GM19395 (cell line): Measurements from ENCODE around the gene HELZ2.
"Not testable (repeated sequence)": the region's sequence is repeated elsewhere in the genome, so short reads cannot be mapped to it uniquely, and the experiment has no call there.

Experiments
- ATAC-seq: cut with Tn5 transposase; IDR thresholded peaks from one replicate; pipeline ENCODE4 v1.9.1; 2021; ENCODE audit warnings: mild to moderate bottlenecking, moderate library complexity; ENCODE audit not compliant: unreplicated experiment

Gene HELZ2, protein sequence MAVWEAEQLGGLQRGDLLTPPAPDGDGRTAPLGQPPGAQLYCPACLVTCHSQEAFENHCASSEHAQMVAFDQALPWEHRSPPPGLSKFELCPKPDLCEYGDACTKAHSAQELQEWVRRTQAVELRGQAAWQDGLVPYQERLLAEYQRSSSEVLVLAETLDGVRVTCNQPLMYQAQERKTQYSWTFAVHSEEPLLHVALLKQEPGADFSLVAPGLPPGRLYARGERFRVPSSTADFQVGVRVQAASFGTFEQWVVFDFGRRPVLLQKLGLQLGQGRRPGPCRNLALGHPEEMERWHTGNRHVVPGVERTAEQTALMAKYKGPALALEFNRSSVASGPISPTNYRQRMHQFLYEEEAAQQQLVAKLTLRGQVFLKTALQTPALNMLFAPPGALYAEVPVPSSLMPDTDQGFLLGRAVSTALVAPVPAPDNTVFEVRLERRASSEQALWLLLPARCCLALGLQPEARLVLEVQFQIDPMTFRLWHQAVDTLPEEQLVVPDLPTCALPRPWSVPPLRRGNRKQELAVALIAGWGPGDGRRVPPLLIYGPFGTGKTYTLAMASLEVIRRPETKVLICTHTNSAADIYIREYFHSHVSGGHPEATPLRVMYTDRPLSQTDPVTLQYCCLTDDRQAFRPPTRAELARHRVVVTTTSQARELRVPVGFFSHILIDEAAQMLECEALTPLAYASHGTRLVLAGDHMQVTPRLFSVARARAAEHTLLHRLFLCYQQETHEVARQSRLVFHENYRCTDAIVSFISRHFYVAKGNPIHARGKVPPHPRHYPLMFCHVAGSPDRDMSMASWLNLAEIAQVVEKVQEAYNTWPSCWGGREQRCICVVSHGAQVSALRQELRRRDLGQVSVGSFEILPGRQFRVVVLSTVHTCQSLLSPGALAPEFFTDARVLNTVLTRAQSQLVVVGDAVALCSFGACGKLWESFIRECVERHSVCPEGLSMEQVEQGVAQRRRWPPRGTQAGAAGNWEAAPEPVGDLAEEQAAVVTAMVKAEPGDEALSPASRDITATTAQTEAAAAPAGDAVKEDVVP (N-terminal part only)

GRCh38 chr20:63574156-63574828 is at the start of gene HELZ2:
Gene HELZ2 (minus strand): TSS chr20:63574239. CDS start chr20:63572385, 1,854 bp downstream.
- ATAC-seq: peak; percentile 43

- no peak for ATAC-seq
Observed at GRCh38 chr20:63622732-63623131, 48.7 kb upstream of the HELZ2 start.

- no peak for ATAC-seq
Observed at GRCh38 chr20:63622096-63622495, 48.1 kb upstream of the HELZ2 start.

DNA sequence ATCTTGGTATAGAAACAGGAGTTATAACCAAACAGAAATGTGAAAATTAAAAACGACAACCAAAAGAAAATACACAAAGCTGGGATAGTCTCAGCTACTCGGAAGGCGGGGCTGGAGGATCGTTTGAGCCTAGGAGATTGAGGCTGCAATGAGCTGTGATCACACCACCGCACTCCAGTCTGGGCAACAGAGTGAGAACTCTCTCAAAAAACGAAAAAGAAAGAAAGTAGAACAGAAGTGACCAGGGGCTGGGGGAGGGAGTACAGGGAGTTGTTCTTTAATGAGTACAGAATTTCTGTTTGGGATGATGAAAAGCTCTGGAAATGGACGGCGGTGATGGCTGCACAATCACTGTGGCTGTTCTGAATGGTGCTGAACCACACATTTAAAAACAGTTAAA is 47.0 kb upstream of the HELZ2 start:
- ATAC-seq: no peak

DNA sequence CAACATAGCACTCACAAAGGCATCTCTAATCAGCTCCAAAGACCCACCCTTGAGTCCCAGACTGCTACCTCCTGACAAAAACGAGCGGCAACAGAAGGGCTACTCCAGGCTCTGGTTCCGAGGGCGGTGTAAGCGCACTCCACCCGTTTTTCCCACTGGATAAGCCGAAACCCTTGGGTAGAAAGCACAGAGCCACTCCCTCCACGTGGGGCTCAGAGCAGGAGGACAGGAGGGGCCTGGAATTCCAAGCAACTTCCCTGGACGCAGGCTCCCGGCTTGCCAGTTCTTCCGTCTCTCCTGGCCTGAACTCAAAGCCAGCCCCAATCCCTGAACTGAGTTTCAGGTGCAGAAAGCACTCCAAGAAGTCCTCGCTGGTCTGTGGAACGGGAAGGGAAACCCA is 45.5 kb upstream of the HELZ2 start:
- no peak for ATAC-seq

DNA sequence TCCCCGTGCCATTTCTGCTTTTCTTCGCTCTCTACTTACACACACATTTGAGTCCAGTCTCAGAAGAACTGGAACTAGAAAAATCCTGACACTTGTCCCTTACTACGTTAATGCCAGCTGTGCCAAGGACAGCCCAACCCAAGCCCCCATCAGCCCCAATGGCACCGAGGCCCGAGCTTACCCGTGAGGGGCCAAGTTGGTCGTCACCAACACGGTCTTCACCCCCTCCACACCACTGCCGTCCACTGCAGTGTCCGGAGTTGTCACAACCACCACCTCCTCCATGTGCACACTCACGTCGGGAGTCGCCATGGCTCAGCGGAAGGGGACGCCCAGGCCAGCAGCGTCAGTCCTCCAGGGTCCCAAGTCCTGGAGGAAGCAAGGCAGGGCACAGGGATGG is 45.0 kb upstream of the HELZ2 start:
- ATAC-seq: no peak

GRCh38 chr20:63618291-63618980 is 44.4 kb upstream of the HELZ2 start:
- ATAC-seq: no peak

DNA sequence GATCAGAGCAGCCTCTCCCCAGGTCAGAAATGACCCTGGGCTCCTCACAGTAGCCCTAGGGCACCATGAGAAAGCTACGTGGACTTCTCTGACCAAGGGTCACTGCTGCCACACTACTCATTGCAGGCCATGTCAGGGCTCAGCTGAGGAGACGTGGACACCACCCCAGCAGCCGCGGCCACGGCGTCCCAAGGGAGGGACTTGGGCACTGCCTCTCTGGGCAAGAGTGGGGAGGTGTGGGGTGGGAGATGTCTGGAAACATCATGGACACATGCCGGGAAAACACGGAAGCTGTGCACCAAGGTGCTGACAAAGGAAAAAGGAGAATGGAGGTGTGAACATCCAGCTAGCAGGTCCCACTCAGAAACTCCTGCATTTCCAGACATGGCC is 43.8 kb upstream of the HELZ2 start:
- ATAC-seq: no peak

DNA sequence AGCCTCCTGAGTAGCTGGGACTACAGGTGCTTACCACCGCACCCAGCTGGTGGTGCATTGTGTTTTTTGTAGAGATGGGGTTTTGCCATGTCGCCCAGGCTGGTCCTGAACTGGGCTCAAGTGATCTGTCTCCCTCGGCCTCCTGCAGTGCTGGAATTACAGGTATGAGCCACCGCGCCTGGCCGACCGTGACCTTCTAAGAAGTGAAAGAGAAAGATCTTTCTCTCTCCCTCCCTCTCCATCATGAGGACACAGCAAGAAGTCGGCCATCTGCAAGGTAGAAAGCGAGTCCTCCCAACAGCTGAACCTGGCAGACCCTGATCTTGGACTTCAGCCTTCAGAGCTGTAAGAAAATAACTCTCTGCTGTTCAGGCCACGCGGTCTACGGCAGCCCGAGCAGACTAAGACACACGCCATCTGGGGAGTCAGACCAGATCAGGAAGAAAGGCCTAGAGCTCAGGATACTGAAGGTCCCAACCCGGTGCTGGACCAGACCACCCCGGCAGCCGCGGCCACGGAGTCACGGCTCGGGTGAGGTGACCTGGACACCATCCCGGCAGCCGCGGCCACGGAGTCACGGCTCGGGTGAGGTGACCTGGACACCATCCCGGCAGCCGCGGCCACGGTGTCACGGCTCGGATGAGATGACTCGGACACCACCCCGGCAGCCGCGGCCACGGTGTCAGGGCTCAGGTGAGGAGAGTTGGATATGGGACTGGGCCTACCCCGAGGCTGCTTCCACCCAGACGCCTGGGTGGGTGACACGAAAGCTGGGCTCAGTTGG is 43.2 kb upstream of the HELZ2 start:
- ATAC-seq: no peak

DNA sequence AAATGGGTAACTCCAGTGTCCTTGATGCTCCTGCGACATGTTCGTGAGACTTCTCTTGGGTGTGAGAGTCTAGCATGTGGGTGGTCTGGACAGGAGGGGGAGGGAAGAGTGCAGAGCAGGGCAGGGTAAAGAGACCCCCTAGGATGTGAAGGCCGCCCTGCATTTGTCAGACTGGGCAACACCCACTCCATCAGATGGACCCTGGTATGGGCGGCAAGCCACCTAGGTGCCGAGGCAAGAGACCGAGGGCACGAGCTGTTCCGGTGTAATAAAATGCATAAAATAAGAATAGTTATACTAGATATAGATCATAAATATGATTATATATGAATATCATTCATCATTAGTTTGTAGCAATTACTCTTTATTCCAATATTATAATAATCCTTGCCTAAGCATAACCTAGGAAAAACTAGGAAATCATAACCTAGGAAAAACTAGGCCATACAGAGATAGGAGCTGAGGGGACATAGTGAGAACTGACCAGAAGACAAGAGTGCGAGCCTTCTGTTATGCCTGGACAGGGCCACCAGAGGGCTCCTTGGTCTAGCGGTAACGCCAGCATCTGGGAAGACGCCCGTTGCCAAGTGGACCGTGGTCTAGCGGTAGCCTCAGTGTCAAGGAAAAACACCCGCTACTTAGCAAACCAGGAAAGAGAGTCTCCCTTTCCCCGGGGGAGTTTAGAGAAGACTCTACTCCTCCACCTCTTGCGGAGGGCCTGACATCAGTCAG is 40.0 kb upstream of the HELZ2 start:
- not testable (repeated sequence) for ATAC-seq

DNA sequence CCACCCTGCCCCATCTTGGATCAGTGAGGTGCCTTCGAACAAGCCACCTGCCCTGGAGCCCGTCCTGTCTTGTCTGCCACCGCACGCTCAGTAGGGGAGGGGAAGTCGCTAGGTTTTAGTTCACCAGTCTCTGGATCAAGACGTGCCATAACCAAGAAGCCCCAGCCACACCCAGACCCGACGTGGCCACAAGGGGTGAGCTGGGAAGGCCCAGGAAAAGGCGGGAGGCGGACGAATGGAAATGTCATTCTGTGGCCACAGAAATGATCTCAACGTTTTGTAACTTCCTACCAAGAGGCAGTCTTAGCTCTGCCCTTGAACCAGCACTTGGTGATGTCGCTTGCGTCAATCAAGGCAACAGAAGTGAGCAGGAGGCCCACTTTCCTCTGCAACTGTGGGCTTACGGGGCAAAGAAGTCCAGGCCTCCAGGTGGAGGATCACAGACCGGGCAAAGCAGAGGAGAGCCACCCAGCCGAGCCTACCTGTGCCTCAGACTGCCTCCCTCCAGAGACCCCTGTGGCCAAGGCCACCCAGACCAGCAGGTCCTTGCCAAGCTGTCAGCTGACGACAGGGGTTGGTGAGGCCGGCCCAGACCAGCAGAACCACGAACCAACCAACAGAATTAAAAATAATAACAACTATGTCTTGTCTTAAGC is 38.4 kb upstream of the HELZ2 start:
- no peak for ATAC-seq

DNA sequence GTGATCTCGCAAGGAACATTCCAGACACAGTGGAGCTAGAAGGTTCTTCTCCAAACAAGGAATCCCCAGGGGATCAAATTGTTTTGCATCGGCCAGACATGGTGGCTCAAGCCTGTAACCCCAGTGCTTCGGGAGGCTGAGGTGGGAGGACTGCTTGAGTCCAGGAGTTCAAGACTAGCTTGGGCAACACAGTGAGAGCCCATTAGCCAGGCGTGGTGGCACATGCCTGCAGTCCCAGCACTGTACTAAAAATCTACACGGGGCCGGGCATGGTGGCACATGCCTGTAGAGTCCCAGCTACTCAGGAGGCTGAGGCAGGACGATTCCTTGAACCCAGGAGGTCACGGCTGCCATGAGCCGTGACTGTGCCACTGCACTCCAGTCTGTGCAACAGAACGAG is 37.6 kb upstream of the HELZ2 start:
- ATAC-seq: no peak

- ATAC-seq: no peak
Observed at GRCh38 chr20:63610581-63611435, 36.8 kb upstream of the HELZ2 start.

- no peak for ATAC-seq
Observed at GRCh38 chr20:63606686-63607085, 32.6 kb upstream of the HELZ2 start.

DNA sequence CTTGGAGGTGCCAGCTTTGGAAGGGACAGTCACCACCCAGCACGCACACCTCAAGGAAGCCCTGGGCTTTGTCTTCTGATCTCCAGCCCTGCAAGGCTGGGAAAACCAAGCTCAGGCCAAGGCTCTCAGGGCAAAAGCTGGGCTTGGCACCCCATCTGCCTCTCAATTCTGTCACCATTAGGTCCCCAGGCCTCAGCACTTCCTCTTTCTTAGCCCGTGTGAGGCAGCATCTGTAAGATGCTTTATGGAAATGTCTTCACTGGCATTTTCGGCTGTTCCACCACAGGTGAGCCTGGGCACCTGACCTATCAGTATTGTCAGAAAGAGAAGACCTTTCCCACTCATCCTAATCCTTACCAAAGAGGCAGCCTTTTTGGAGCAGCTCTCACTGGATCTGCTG is 28.3 kb upstream of the HELZ2 start:
- no peak for ATAC-seq

DNA sequence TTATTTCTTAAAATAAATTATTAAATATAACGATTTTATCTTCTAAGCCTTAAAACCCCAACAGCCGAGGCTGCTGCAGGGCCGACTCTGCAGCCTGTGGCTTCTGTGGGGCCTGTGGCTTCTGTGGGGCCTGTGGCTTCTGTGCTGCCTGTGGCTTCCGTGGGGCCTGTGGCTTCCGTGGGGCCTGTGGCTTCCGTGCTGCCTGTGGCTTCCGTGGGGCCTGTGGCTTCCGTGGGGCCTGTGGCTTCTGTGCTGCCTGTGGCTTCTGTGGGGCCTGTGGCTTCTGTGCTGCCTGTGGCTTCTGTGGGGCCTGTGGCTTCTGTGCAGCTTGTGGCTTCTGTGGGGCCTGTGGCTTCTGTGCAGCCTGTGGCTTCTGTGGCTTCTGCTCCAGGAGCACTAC is 27.6 kb upstream of the HELZ2 start:
- ATAC-seq: not testable (repeated sequence)

- ATAC-seq: no peak
Observed at GRCh38 chr20:63599396-63600050, 25.5 kb upstream of the HELZ2 start.
